OCI-LY7 (cell line): ENCODE data around the gene TRIP13. TPM values are rescaled to one million over a fixed set of nuclear protein-coding genes. Genes with fewer than 3 reads are reported as not detected.

Experiments used
- BruUV-seq: library from RNA; stranded (reverse); fragments of 400-500 nt; replicated peaks from 2 replicates; lab custom pipeline; 2021; lab: Mats Ljungman, UMichigan
- CTCF ChIA-PET: fragments of 300-600 bp; sonication (Branson Sonifier 250); formaldehyde crosslinking; loops from one replicate; lab custom pipeline; 2022; ENCODE audit warnings: antibody characterized with exemption; ENCODE audit not compliant: unreplicated experiment; lab: Charles Lee
- POLR2A ChIA-PET: fragments of 300-600 bp; sonication (Branson Sonifier 250); formaldehyde crosslinking; loops from one replicate; lab custom pipeline; 2022; ENCODE audit warnings: antibody characterized with exemption; lab: Charles Lee
- DNase-seq: peaks from one replicate; pipeline ENCODE4 v3.0.0-alpha.2; 2015; ENCODE audit warnings: low spot score
- H2AFZ ChIP-seq: fragments of 200-600 bp; sonication (generic), shearing (Covaris generic); 2 replicates; pipeline ENCODE4 v1.6.1; 2014; ENCODE audit warnings: mild to moderate bottlenecking, antibody characterized with exemption, low read length, moderate library complexity
- H3K27ac ChIP-seq: fragments of 200-600 bp; sonication (generic); 2 replicates; pipeline ENCODE4 v1.5.1; 2014; ENCODE audit warnings: mixed run types, low read depth, mild to moderate bottlenecking, moderate library complexity, low read length, inconsistent platforms; ENCODE audit not compliant: poor library complexity, severe bottlenecking
- H3K36me3 ChIP-seq: fragments of 200-600 bp; sonication (generic); 2 replicates; pipeline ENCODE4 v1.6.1; 2014; ENCODE audit warnings: mild to moderate bottlenecking, antibody characterized with exemption, low read length, moderate library complexity, mixed read lengths; ENCODE audit not compliant: insufficient read depth
- H3K4me1 ChIP-seq: fragments of 200-600 bp; sonication (generic); 2 replicates; pipeline ENCODE4 v1.5.1; 2014; ENCODE audit warnings: mild to moderate bottlenecking, low read length; ENCODE audit not compliant: insufficient read depth, poor library complexity, severe bottlenecking
- H3K4me2 ChIP-seq: fragments of 200-600 bp; sonication (generic); 2 replicates; pipeline ENCODE4 v1.6.1; 2014; ENCODE audit warnings: mild to moderate bottlenecking, low read length
- H3K4me3 ChIP-seq: fragments of 200-600 bp; sonication (generic); 2 replicates; pipeline ENCODE4 v1.5.1; 2014; ENCODE audit warnings: mild to moderate bottlenecking, low read depth, low read length; ENCODE audit not compliant: poor library complexity, severe bottlenecking
- H3K79me2 ChIP-seq: fragments of 200-600 bp; sonication (generic); 2 replicates; pipeline ENCODE4 v1.6.1; 2016; ENCODE audit warnings: low read depth, mild to moderate bottlenecking, low read length, moderate library complexity, mixed read lengths; ENCODE audit not compliant: insufficient read depth
- H3K9me2 ChIP-seq: fragments of 200-600 bp; sonication (generic); 2 replicates; pipeline ENCODE4 v1.6.1; 2016; ENCODE audit warnings: mild to moderate bottlenecking, low read length, mixed read lengths; ENCODE audit not compliant: insufficient read depth
- H3K9me3 ChIP-seq: fragments of 200-600 bp; sonication (generic); 2 replicates; pipeline ENCODE4 v1.6.1; 2014; ENCODE audit warnings: mild to moderate bottlenecking, mixed run types, low read length, mixed read lengths
- H4K20me1 ChIP-seq: fragments of 200-600 bp; sonication (generic); 2 replicates; pipeline ENCODE4 v1.6.1; 2014; ENCODE audit warnings: mild to moderate bottlenecking, antibody characterized with exemption, low read length, moderate library complexity, mixed read lengths; ENCODE audit not compliant: insufficient read depth
- CTCF ChIP-seq: fragments of 200-600 bp; sonication (generic); conservative IDR thresholded peaks from 2 replicates; pipeline ENCODE4 v1.5.1; 2014; ENCODE audit warnings: mild to moderate bottlenecking, antibody characterized with exemption, low read length, moderate library complexity, mixed read lengths
- EZH2phosphoT487 ChIP-seq: fragments of 200-600 bp; sonication (generic); IDR thresholded peaks from 2 replicates; pipeline ENCODE4 v1.6.1; 2018; ENCODE audit warnings: low read depth, borderline replicate concordance, mild to moderate bottlenecking, mixed run types, antibody characterized with exemption, low read length, moderate library complexity, mixed read lengths
- intact Hi-C: fragments of 100-400 bp; cut with micrococcal nuclease; formaldehyde crosslinking; loops from one replicate; pipeline ENCODE4 v1.10.0; 2022; ENCODE audit not compliant: unreplicated experiment
- total RNA-seq, 2 experiments: library from RNA; depleted of rRNA in 1 of 2; stranded (reverse); fragments of >200 nt in 1 of 2; shearing (Covaris generic) in 1 of 2; gene quantifications; 2 replicates each; pipeline ENCODE4 v1.2.3, GENCODE V29; 2014 to 2022

Gene TRIP13
- total RNA-seq, 2 experiments from 2014 or later: 46.6 to 59.4 TPM

GRCh38 chr5:963673-964531 is 71.2 kb downstream of the TRIP13 start:
- no TSS peak for BruUV-seq
- TF ChIP-seq CTCF (no peak), EZH2phosphoT487 (no peak)
- Histone ChIP-seq H3K9me2 (no peaks in the 10 kb centered on the region), H3K4me3 (no peak overlapping the region), H4K20me1 (no peaks in the 10 kb centered on the region), H2AFZ (no peak overlapping the region), H3K9me3 (no peaks in the 10 kb centered on the region), H3K4me1 (no peaks in the 10 kb centered on the region), H3K4me2 (no peak overlapping the region), H3K36me3 (no peaks in the 10 kb centered on the region), H3K79me2 (no peaks in the 10 kb centered on the region), H3K27ac (no peak overlapping the region)
- POLR2A ChIA-PET: no interaction called here
- intact Hi-C loops: no loop called here
- no peak for DNase-seq
- CTCF ChIA-PET: no interaction called here

GRCh38 chr5:964821-965220 is 72.1 kb downstream of the TRIP13 start:
- CTCF ChIA-PET: interaction anchor here (0.5 kb wide), 1 partner anchor 516 kb away, joined by 3 read pairs; no protein-coding TSS in a partner anchor

More at GRCh38 chr5:964821-965220, 72.1 kb downstream of the TRIP13 start:
- no TSS peak for BruUV-seq
- H3K9me3 ChIP-seq: no peaks in the 10 kb centered on the region
- H3K36me3 ChIP-seq: no peaks in the 10 kb centered on the region
- no peak overlapping the region for H3K27ac ChIP-seq
- no peaks in the 10 kb centered on the region for H3K9me2 ChIP-seq
- no peaks in the 10 kb centered on the region for H3K79me2 ChIP-seq
- intact Hi-C loops: no loop called here
- no peaks in the 10 kb centered on the region for H3K4me1 ChIP-seq
- H3K4me3 ChIP-seq: no peak overlapping the region
- no peak for DNase-seq
- no peak overlapping the region for H2AFZ ChIP-seq
- POLR2A ChIA-PET: no interaction called here
- no peak for TF ChIP-seq CTCF
- no peak for TF ChIP-seq EZH2phosphoT487
- H3K4me2 ChIP-seq: no peak overlapping the region
- no peaks in the 10 kb centered on the region for H4K20me1 ChIP-seq
